Uterus (tissue), 2 donors: ENCODE measurements around the gene CSF1.

Experiments used
- POLR2A ChIP-seq, 2 donors: fragments of 450-650 bp; IDR thresholded peaks; one replicate each; pipeline ENCODE4 v1.6.1; 2016; ENCODE audit warnings: antibody characterized with exemption in 2 of 2, mild to moderate bottlenecking in 1 of 2, moderate library complexity in 1 of 2
- TF ChIP-seq, protein P1 (sequence below), 4 experiments: fragments of 200-600 bp in 2 of 4; fragments of 450-650 bp in 2 of 4; sonication (generic) in 2 of 4; IDR thresholded peaks; one replicate each; pipeline ENCODE4 v1.5.1; 2016 to 2019; ENCODE audit warnings: antibody characterized with exemption in 4 of 4, mild to moderate bottlenecking in 2 of 4, moderate library complexity in 1 of 4

DNA sequence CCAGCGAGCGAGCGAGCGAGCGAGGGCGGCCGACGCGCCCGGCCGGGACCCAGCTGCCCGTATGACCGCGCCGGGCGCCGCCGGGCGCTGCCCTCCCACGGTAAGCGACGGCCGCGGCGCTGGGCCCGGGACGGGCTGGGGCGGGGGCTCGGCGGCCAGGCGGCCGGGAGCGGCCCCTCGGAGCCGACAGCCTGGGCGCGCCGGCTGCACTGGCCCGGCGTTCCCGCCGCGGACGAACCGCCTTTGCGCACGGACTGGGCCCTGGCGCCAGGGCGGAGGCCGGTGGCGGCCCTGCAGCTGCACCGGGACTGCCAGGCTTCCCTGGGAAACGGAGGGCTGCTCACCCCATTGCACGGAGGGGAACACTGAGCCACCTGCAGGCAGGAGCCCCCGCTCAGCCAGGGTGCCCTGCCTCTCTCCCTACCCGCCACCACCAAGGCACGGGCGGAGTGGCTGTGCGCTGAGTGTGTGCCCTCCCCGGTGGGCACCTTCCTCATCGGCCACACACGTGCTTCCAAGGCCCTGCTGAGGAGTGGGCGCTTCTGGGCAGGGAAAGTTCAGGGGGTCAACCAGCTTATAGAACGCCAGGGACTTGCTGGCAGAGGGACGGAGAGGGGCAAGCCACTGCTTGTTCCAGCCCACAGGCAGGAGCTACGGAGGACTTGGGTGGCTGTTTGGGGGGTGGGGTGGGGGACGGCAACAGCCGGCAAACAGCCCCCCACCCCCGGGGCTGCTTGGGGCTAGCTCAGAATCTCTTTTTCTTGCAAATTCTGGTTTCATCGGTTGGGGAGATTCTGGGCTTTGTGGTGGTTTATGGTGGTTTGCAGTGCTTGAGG is 532 bp downstream of the CSF1 start:
- TF ChIP-seq, protein P1, sequence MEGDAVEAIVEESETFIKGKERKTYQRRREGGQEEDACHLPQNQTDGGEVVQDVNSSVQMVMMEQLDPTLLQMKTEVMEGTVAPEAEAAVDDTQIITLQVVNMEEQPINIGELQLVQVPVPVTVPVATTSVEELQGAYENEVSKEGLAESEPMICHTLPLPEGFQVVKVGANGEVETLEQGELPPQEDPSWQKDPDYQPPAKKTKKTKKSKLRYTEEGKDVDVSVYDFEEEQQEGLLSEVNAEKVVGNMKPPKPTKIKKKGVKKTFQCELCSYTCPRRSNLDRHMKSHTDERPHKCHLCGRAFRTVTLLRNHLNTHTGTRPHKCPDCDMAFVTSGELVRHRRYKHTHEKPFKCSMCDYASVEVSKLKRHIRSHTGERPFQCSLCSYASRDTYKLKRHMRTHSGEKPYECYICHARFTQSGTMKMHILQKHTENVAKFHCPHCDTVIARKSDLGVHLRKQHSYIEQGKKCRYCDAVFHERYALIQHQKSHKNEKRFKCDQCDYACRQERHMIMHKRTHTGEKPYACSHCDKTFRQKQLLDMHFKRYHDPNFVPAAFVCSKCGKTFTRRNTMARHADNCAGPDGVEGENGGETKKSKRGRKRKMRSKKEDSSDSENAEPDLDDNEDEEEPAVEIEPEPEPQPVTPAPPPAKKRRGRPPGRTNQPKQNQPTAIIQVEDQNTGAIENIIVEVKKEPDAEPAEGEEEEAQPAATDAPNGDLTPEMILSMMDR (IDR thresholded peaks at IDR 0.05): no peak
- TF ChIP-seq POLR2A (IDR thresholded peaks at IDR 0.05): no peak
